Gastrocnemius medialis (tissue), 4 donors: ENCODE measurements around the gene PTPRN2. TPM values are rescaled to one million over a fixed set of nuclear protein-coding genes. Genes with fewer than 3 reads are reported as not detected.
"Not testable (repeated sequence)": the region's sequence is repeated elsewhere in the genome, so short reads cannot be mapped to it uniquely, and the experiment has no call there.

Experiments used
- ATAC-seq, 2 donors: fragments of 150-250 bp; one replicate each; pipeline ENCODE4 v1.9.1; 2016
- DNase-seq, 2 donors: peaks; one replicate each; pipeline ENCODE4 v3.0.0-alpha.2; 2019
- H3K27ac ChIP-seq, 4 donors: fragments of 200-600 bp; sonication (generic); 1 replicate in 1 of 4; 2 replicates in 3 of 4; pipeline ENCODE4 v1.5.1; 2016 to 2018; ENCODE audit warnings: mild to moderate bottlenecking in 2 of 4, moderate library complexity in 1 of 4
- H3K27me3 ChIP-seq, 3 donors: fragments of 200-600 bp; sonication (generic) in 2 of 3; 1 replicate in 1 of 3; 2 replicates in 2 of 3; pipeline versions ENCODE4 v1.5.1 to v1.6.0; 2016 to 2019; ENCODE audit warnings: mild to moderate bottlenecking in 1 of 3, moderate library complexity in 1 of 3
- H3K36me3 ChIP-seq, 2 donors: fragments of 200-600 bp; sonication (generic) in 1 of 2; one replicate each; pipeline ENCODE4 v1.5.1; 2017 to 2018
- H3K4me1 ChIP-seq, 2 donors: fragments of 200-600 bp; sonication (generic) in 1 of 2; one replicate each; pipeline ENCODE4 v1.5.1; 2016 to 2017; ENCODE audit warnings: mild to moderate bottlenecking in 2 of 2
- H3K4me3 ChIP-seq, 4 donors: fragments of 200-600 bp; sonication (generic) in 3 of 4; 1 replicate in 1 of 4; 2 replicates in 3 of 4; pipeline ENCODE4 v1.5.1; 2016 to 2019; ENCODE audit warnings: mild to moderate bottlenecking in 2 of 4
- H3K9me3 ChIP-seq, 3 donors: fragments of 200-600 bp; sonication (generic) in 2 of 3; 1 replicate in 1 of 3; 2 replicates in 2 of 3; pipeline ENCODE4 v1.5.1; 2016 to 2019
- POLR2A ChIP-seq, 2 donors: fragments of 450-650 bp; IDR thresholded peaks; one replicate each; pipeline ENCODE4 v1.6.1; 2017; ENCODE audit warnings: antibody characterized with exemption in 2 of 2, mild to moderate bottlenecking in 2 of 2, moderate library complexity in 2 of 2
- in situ Hi-C, 4 donors: fragments of 200-750 bp; cut with MboI; loops; one replicate each; pipeline versions ENCODE4 v1.15.0 to v1.8.0; 2017; ENCODE audit warnings: low sequenced_read_pairs in 4 of 4
- intact Hi-C: fragments of 100-400 bp; cut with DNase I; formaldehyde crosslinking; loops from one replicate; pipeline ENCODE4 v1.15.1; 2023; ENCODE audit warnings: low total_unique reads
- total RNA-seq, 4 donors: library from RNA; depleted of rRNA; stranded (reverse); fragments of >200 nt; gene quantifications; one replicate each; pipeline versions ENCODE4 v1.1.0 to v1.2.3, GENCODE V29; 2016
- TF ChIP-seq, protein P1 (sequence below), 5 experiments: fragments of 450-650 bp in 3 of 5; fragments of 200-600 bp in 2 of 5; sonication (generic) in 2 of 5; IDR thresholded peaks in 4 of 5; conservative IDR thresholded peaks in 1 of 5; 1 replicate in 4 of 5; 2 replicates in 1 of 5; pipeline ENCODE4 v1.5.1; 2016 to 2019; ENCODE audit warnings: antibody characterized with exemption in 5 of 5, mild to moderate bottlenecking in 3 of 5, moderate library complexity in 3 of 5

Gene PTPRN2
- total RNA-seq, 4 donors from 2014 or later, result 0.66 to 0.85 (median 0.81) TPM

DNA sequence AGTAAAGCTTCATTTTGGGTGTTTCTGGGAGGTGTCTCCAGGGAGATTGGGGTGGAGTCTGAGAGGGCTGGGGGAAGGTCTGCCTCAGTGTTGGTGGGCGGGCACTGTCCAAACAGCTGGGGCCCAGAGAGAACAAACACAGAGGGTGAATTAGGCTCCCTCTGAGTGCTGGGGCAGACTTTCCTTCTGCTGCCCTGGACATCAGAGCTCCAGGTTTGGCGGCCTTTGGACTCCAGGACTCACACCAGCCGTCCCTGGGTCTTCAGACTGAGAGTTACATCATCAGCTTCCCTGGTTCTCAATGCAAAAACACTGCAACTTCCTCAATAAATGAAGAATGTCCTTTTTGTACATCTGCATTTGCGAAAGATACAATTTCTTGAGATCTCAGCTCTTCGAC lies 427.4 kb downstream of the PTPRN2 start:
- ATAC-seq, result no peak
- in situ Hi-C loops, result no loop called here

GRCh38 chr7:158157460-158157859 lies 430.2 kb downstream of the PTPRN2 start:
- Histone ChIP-seq H3K4me3 (no peak overlapping the region), H3K4me1 (no peaks in the 10 kb centered on the region), H3K27me3 (no peaks in the 10 kb centered on the region), H3K9me3 (no peaks in the 10 kb centered on the region), H3K36me3 (no peaks in the 10 kb centered on the region), H3K27ac (no peak overlapping the region)
- TF ChIP-seq, protein P1, sequence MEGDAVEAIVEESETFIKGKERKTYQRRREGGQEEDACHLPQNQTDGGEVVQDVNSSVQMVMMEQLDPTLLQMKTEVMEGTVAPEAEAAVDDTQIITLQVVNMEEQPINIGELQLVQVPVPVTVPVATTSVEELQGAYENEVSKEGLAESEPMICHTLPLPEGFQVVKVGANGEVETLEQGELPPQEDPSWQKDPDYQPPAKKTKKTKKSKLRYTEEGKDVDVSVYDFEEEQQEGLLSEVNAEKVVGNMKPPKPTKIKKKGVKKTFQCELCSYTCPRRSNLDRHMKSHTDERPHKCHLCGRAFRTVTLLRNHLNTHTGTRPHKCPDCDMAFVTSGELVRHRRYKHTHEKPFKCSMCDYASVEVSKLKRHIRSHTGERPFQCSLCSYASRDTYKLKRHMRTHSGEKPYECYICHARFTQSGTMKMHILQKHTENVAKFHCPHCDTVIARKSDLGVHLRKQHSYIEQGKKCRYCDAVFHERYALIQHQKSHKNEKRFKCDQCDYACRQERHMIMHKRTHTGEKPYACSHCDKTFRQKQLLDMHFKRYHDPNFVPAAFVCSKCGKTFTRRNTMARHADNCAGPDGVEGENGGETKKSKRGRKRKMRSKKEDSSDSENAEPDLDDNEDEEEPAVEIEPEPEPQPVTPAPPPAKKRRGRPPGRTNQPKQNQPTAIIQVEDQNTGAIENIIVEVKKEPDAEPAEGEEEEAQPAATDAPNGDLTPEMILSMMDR (IDR thresholded peaks at IDR 0.05 in 4 of 5, conservative IDR thresholded peaks at IDR 0.05 in 1 of 5), result no peak
- no peak for TF ChIP-seq POLR2A (IDR thresholded peaks at IDR 0.05)
- in situ Hi-C loops, result no loop called here
- ATAC-seq, result no peak
- no peak for DNase-seq
- intact Hi-C loops, result no loop called here

More for the DNA sequence above, 427.4 kb downstream of the PTPRN2 start:
- intact Hi-C loops, result no loop called here
- no peak for TF ChIP-seq POLR2A (IDR thresholded peaks at IDR 0.05)
- TF ChIP-seq, protein P1 (IDR thresholded peaks at IDR 0.05 in 4 of 5, conservative IDR thresholded peaks at IDR 0.05 in 1 of 5), result no peak
- Histone ChIP-seq H3K4me1 (no peaks in the 10 kb centered on the region), H3K36me3 (no peaks in the 10 kb centered on the region), H3K9me3 (no peaks in the 10 kb centered on the region), H3K27ac (no peak overlapping the region), H3K27me3 (no peaks in the 10 kb centered on the region), H3K4me3 (no peak overlapping the region)
- no peak for DNase-seq

DNA sequence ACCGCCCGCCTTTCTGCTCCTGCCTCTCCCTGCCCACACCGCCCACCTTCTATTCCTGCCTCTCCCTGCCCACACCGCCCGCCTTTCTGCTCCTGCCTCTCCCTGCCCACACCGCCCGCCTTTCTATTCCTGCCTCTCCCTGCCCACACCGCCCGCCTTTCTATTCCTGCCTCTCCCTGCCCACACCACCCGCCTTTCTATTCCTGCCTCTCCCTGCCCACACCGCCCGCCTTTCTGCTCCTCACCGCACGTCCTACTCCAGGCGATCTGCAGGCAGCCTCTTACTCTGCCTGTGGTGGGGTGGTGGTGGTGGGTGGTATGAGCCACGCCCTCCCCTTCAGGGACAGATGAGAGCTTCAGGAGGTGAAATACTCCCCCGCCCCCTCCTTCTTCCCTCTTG lies 436.4 kb downstream of the PTPRN2 start:
- ATAC-seq, intact Hi-C loops: not testable (repeated sequence)

GRCh38 chr7:158150234-158150633 lies 437.4 kb downstream of the PTPRN2 start:
- Histone ChIP-seq H3K27me3 (no peaks in the 10 kb centered on the region), H3K4me3 (no peak overlapping the region), H3K36me3 (no peaks in the 10 kb centered on the region), H3K9me3 (no peaks in the 10 kb centered on the region), H3K27ac (no peak overlapping the region), H3K4me1 (no peaks in the 10 kb centered on the region)
- intact Hi-C loops, result no loop called here
- ATAC-seq, result no peak
- in situ Hi-C loops, result no loop called here
- no peak for TF ChIP-seq POLR2A (IDR thresholded peaks at IDR 0.05)
- TF ChIP-seq, protein P1 (IDR thresholded peaks at IDR 0.05 in 4 of 5, conservative IDR thresholded peaks at IDR 0.05 in 1 of 5), result no peak
- DNase-seq, result no peak

More for the DNA sequence above, 436.4 kb downstream of the PTPRN2 start:
- DNase-seq, result peak in 1 of 2 donors; percentile 44
- H3K4me1 ChIP-seq, H3K27me3 ChIP-seq, H3K36me3 ChIP-seq, H3K9me3 ChIP-seq, in situ Hi-C loops, H3K27ac ChIP-seq, H3K4me3 ChIP-seq: not testable (repeated sequence)

GRCh38 chr7:158147431-158147830 lies 440.2 kb downstream of the PTPRN2 start:
- H3K4me1 ChIP-seq, H3K4me3 ChIP-seq, H3K36me3 ChIP-seq, H3K9me3 ChIP-seq, intact Hi-C loops, H3K27ac ChIP-seq, ATAC-seq, H3K27me3 ChIP-seq, in situ Hi-C loops, DNase-seq: not testable (repeated sequence)

- Histone ChIP-seq H3K27me3 (no peaks in the 10 kb centered on the region), H3K4me1 (no peaks in the 10 kb centered on the region), H3K9me3 (no peaks in the 10 kb centered on the region), H3K4me3 (no peak overlapping the region), H3K36me3 (no peaks in the 10 kb centered on the region), H3K27ac (no peak overlapping the region)
- DNase-seq, result no peak
- ATAC-seq, result no peak
- TF ChIP-seq POLR2A (IDR thresholded peaks at IDR 0.05), result no peak
- TF ChIP-seq, protein P1 (IDR thresholded peaks at IDR 0.05 in 4 of 5, conservative IDR thresholded peaks at IDR 0.05 in 1 of 5), result no peak
- in situ Hi-C loops, result no loop called here
- intact Hi-C loops, result no loop called here
These were observed 442.3 kb downstream of the PTPRN2 start for GRCh38 chr7:158145370-158145769.
